Fibroblast of mammary gland (primary cell): ENCODE results near the gene TTC31.
"Not testable (repeated sequence)": the region's sequence is repeated elsewhere in the genome, so short reads cannot be mapped to it uniquely, and the experiment has no call there.

Experiments used
- DNase-seq: peaks from one replicate; pipeline ENCODE4 v3.0.0-alpha.2; 2010; ENCODE audit warnings: low read depth
- H3K4me3 ChIP-seq: 2 replicates; pipeline ENCODE4 v1.5.1; 2011; ENCODE audit warnings: low read depth, mild to moderate bottlenecking, low read length, moderate library complexity; ENCODE audit not compliant: control insufficient read depth
- TF ChIP-seq, protein P1 (sequence below): conservative IDR thresholded peaks from 2 replicates; pipeline ENCODE4 v1.5.1; 2011; ENCODE audit warnings: low read depth, low read length, inconsistent platforms; ENCODE audit not compliant: control insufficient read depth, insufficient read depth

Gene TTC31

GRCh38 chr2:74481961-74482800 is 700 bp upstream of the TTC31 start:
- peak overlapping the region; percentile 100 for H3K4me3 ChIP-seq
- no peak for DNase-seq
- TF ChIP-seq, protein P1, sequence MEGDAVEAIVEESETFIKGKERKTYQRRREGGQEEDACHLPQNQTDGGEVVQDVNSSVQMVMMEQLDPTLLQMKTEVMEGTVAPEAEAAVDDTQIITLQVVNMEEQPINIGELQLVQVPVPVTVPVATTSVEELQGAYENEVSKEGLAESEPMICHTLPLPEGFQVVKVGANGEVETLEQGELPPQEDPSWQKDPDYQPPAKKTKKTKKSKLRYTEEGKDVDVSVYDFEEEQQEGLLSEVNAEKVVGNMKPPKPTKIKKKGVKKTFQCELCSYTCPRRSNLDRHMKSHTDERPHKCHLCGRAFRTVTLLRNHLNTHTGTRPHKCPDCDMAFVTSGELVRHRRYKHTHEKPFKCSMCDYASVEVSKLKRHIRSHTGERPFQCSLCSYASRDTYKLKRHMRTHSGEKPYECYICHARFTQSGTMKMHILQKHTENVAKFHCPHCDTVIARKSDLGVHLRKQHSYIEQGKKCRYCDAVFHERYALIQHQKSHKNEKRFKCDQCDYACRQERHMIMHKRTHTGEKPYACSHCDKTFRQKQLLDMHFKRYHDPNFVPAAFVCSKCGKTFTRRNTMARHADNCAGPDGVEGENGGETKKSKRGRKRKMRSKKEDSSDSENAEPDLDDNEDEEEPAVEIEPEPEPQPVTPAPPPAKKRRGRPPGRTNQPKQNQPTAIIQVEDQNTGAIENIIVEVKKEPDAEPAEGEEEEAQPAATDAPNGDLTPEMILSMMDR = no peak

- peak overlapping the region; percentile 100 for H3K4me3 ChIP-seq
Observed at GRCh38 chr2:74483675-74484164, 839 bp downstream of the TTC31 start.

GRCh38 chr2:74486141-74486540 is 3.3 kb downstream of the TTC31 start:
- DNase-seq = no peak
- TF ChIP-seq, protein P1 = no peak
- no peak overlapping the region for H3K4me3 ChIP-seq

More at GRCh38 chr2:74483675-74484164, 839 bp downstream of the TTC31 start:
- DNase-seq = not testable (repeated sequence)

GRCh38 chr2:74488643-74489481 is 6.0 kb downstream of the TTC31 start:
- TF ChIP-seq, protein P1 = no peak
- H3K4me3 ChIP-seq = no peak overlapping the region
- DNase-seq = no peak

- DNase-seq = no peak
- TF ChIP-seq, protein P1 = no peak
- no peak overlapping the region for H3K4me3 ChIP-seq
Observed at GRCh38 chr2:74489906-74490305, 7.0 kb downstream of the TTC31 start.

DNA sequence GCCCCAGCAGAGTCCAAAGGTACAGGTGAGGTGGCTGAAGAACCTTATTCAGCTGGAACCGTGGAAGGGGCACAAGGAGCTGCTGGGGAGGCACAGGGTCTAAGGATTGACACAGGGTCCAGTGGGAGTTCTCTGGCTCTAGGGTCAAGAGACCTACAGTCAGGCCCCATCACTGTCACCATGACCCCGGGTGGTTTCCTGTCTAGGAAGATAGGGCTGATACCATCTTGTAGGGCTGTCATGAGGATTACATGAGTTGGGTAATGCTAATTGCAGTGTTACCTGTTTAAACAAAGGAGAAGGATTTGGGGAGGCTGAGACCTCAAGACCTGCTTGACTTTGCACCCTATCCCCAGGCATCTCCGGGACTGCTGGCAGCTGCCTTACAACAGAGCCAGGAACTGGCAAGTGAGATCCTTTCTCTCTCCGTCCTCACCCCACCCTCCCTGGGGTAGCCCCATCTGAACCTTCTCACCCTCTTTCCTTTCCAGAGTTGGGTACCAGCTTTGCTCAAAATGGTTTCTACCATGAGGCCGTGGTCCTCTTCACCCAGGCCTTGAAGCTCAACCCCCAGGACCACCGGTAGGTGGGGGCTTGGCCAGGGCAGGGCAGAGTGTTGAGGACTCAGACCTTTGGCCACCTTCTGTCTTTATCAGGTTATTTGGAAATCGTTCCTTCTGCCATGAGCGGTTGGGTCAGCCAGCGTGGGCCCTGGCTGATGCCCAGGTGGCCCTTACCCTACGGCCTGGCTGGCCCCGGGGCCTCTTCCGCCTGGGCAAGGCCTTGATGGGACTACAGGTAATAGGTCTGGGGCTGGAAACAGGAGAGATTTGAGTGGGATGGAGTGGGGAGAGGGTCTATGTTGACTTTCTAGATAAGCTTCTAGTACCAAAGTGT is 9.0 kb downstream of the TTC31 start:
- no peak for DNase-seq
- TF ChIP-seq, protein P1 = no peak
- H3K4me3 ChIP-seq = no peak overlapping the region
